ENCODE results near the gene CXCL5. TPM values are rescaled to one million over a fixed set of nuclear protein-coding genes. Genes with fewer than 3 reads are reported as not detected.

CXCL5 gene
- total and polyA plus RNA-seq, 9 donors, result 0.05 to 0.34 (median 0.12) TPM; not detected in 4

GRCh38 chr4:74009307-74009706, 10.8 kb upstream of the CXCL5 start:
- DNase-seq, result no peak
- intact Hi-C loops (cut with DNase I), result no loop called here

GRCh38 chr4:74006009-74006476, 7.6 kb upstream of the CXCL5 start:
- H3K36me3 ChIP-seq, result no peaks in the 10 kb centered on the region
- no peak for TF ChIP-seq EP300 (IDR thresholded peaks at IDR 0.05)
- no peak for TF ChIP-seq CTCF (IDR thresholded peaks at IDR 0.05)
- no peak for TF ChIP-seq POLR2A (IDR thresholded peaks at IDR 0.05)
- intact Hi-C loops (cut with DNase I), result no loop called here
- no peak overlapping the region for H3K27ac ChIP-seq
- no peaks in the 10 kb centered on the region for H3K4me1 ChIP-seq (ENCODE audit: insufficient read depth)
- 57 to 66% (median 58%) methylated on average over 2 of the region's 2 CpGs for WGBS, 3 donors
- H3K27me3 ChIP-seq, result no peaks in the 10 kb centered on the region
- DNase-seq, result no peak
- H3K9me3 ChIP-seq, result no peaks in the 10 kb centered on the region
- no peak overlapping the region for H3K4me3 ChIP-seq

More at GRCh38 chr4:74009307-74009706, 10.8 kb upstream of the CXCL5 start:
- Histone ChIP-seq H3K36me3 (no peaks in the 10 kb centered on the region), H3K27ac (no peak overlapping the region), H3K27me3 (no peaks in the 10 kb centered on the region), H3K9me3 (no peaks in the 10 kb centered on the region), H3K4me3 (no peak overlapping the region), H3K4me1 (ENCODE audit: insufficient read depth) (no peaks in the 10 kb centered on the region)
- 87 to 92% (median 87%) methylated on average over 3 of the region's 3 CpGs for WGBS, 3 donors
- TF ChIP-seq POLR2A (IDR thresholded peaks at IDR 0.05), result no peak
- no peak for TF ChIP-seq EP300 (IDR thresholded peaks at IDR 0.05)
- TF ChIP-seq CTCF (IDR thresholded peaks at IDR 0.05), result no peak

GRCh38 chr4:74005528-74005927, 7.1 kb upstream of the CXCL5 start:
- TF ChIP-seq EP300 (IDR thresholded peaks at IDR 0.05) (no peak), CTCF (IDR thresholded peaks at IDR 0.05) (no peak), POLR2A (IDR thresholded peaks at IDR 0.05) (no peak)
- no peak for DNase-seq
- no peak overlapping the region for H3K4me3 ChIP-seq
- intact Hi-C loops (cut with DNase I), result no loop called here
- no peaks in the 10 kb centered on the region for H3K4me1 ChIP-seq (ENCODE audit: insufficient read depth)
- no peaks in the 10 kb centered on the region for H3K27me3 ChIP-seq
- H3K9me3 ChIP-seq, result no peaks in the 10 kb centered on the region
- no peaks in the 10 kb centered on the region for H3K36me3 ChIP-seq
- WGBS, 3 donors, result 58 to 60% (median 59%) methylated on average over 3 of the region's 3 CpGs
- no peak overlapping the region for H3K27ac ChIP-seq

DNA sequence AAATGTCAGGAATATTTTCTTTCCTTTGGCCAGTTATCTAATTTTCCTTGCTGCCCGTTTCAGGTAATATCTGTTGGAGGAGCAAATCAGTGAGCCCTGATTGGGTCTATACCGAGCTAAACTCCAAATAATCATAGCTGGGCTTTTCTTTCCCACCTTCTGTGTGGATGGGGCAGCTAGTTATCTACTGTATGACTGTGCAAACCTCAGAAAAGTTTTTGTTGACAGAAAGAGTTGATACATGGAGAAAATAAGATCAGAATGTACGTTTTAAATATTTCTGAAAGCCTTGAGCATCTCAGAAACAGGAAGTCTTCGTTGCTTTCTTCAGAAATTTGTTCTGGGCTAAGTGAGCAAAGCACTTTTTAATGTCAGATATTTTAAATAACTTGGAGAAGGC, 6.2 kb upstream of the CXCL5 start:
- WGBS, 3 donors, result 46 to 60% (median 46%) methylated on average over 4 of the region's 4 CpGs
- no peaks in the 10 kb centered on the region for H3K9me3 ChIP-seq
- no peaks in the 10 kb centered on the region for H3K4me1 ChIP-seq (ENCODE audit: insufficient read depth)
- no peak for TF ChIP-seq EP300 (IDR thresholded peaks at IDR 0.05)
- TF ChIP-seq POLR2A (IDR thresholded peaks at IDR 0.05), result no peak
- TF ChIP-seq CTCF (IDR thresholded peaks at IDR 0.05), result no peak
- intact Hi-C loops (cut with DNase I), result no loop called here
- no peak overlapping the region for H3K4me3 ChIP-seq
- no peak overlapping the region for H3K27ac ChIP-seq
- no peaks in the 10 kb centered on the region for H3K27me3 ChIP-seq
- DNase-seq, result no peak
- H3K36me3 ChIP-seq, result no peaks in the 10 kb centered on the region
